Spleen (tissue), 11 donors: Measurements from ENCODE around the gene FYN. TPM values are rescaled to one million over a fixed set of nuclear protein-coding genes. Genes with fewer than 3 reads are reported as not detected.

Experiments used
- DNase-seq: peaks from one replicate; pipeline ENCODE4 v3.0.0-alpha.2; 2020
- H3K27ac ChIP-seq, 8 donors: fragments of 200-600 bp; sonication (generic) in 7 of 8; 1 replicate in 4 of 8; 2 replicates in 4 of 8; pipeline versions ENCODE4 v1.5.0 to v1.8.0; 2016 to 2021; ENCODE audit warnings: inconsistent platforms in 4 of 8, mild to moderate bottlenecking in 4 of 8, moderate library complexity in 1 of 8
- H3K27me3 ChIP-seq, 7 donors: fragments of 200-600 bp; sonication (generic) in 6 of 7; replicated peaks in 1 of 7; 1 replicate in 4 of 7; 2 replicates in 3 of 7; pipeline versions ENCODE4 v1.5.0 to v1.8.0; 2016 to 2021; ENCODE audit warnings: inconsistent platforms in 3 of 7, mild to moderate bottlenecking in 1 of 7
- H3K36me3 ChIP-seq, 6 donors: fragments of 200-600 bp; sonication (generic) in 5 of 6; 1 replicate in 4 of 6; 2 replicates in 2 of 6; pipeline versions ENCODE4 v1.5.0 to v1.8.0; 2016 to 2021; ENCODE audit warnings: inconsistent platforms in 2 of 6
- H3K4me1 ChIP-seq, 6 donors: fragments of 200-600 bp; sonication (generic) in 5 of 6; 1 replicate in 3 of 6; 2 replicates in 3 of 6; pipeline versions ENCODE4 v1.5.0 to v1.8.0; 2016 to 2021; ENCODE audit warnings: inconsistent platforms in 3 of 6
- H3K4me3 ChIP-seq, 8 donors: fragments of 200-600 bp; sonication (generic) in 7 of 8; 1 replicate in 4 of 8; 2 replicates in 4 of 8; pipeline versions ENCODE4 v1.5.0 to v1.8.0; 2016 to 2021; ENCODE audit warnings: inconsistent platforms in 4 of 8, mild to moderate bottlenecking in 4 of 8, moderate library complexity in 2 of 8
- H3K9me3 ChIP-seq, 8 donors: fragments of 200-600 bp; sonication (generic) in 7 of 8; 1 replicate in 4 of 8; 2 replicates in 4 of 8; pipeline versions ENCODE4 v1.5.0 to v1.8.0; 2016 to 2021; ENCODE audit warnings: inconsistent platforms in 4 of 8
- CTCF ChIP-seq, 11 experiments: fragments of 200-600 bp in 7 of 11; fragments of 450-650 bp in 4 of 11; sonication (generic) in 4 of 11; IDR thresholded peaks in 8 of 11; conservative IDR thresholded peaks in 3 of 11; 1 replicate in 7 of 11; 2 replicates in 4 of 11; pipeline versions ENCODE4 v1.4.0 to v1.8.0; 2016 to 2021; ENCODE audit warnings: antibody characterized with exemption in 11 of 11, inconsistent platforms in 4 of 11, mild to moderate bottlenecking in 1 of 11
- POLR2A ChIP-seq, 3 donors: fragments of 450-650 bp; IDR thresholded peaks; one replicate each; pipeline ENCODE4 v1.5.1; 2017; ENCODE audit warnings: antibody characterized with exemption in 3 of 3, mild to moderate bottlenecking in 1 of 3
- POLR2AphosphoS5 ChIP-seq, 3 donors: sonication (generic); formaldehyde crosslinking; IDR thresholded peaks; one replicate each; pipeline ENCODE4 v1.5.1; 2017; ENCODE audit warnings: antibody characterized with exemption in 3 of 3
- WGBS, 5 donors: extraction: QIAGEN DNeasy Blood & Tissue Kit in 3 of 5; methylation state at CpG; one replicate each; pipeline versions ENCODE4 v1.1.5 to v1.1.7; 2013 to 2018; 5-methylcytosine and 5-hydroxymethylcytosine counted together
- intact Hi-C: fragments of 100-400 bp; cut with DNase I; formaldehyde crosslinking; loops from one replicate; pipeline ENCODE4 v1.15.0; 2023; ENCODE audit warnings: low total_unique reads
- polyA plus RNA-seq, 3 donors: library from polyadenylated mRNA; stranded (reverse); fragments of 200-250 nt; gene quantifications; one replicate each; pipeline ENCODE4 v1.2.1, GENCODE V29; 2013
- total RNA-seq, 7 donors: library from RNA; depleted of rRNA in 3 of 7; stranded (reverse); fragments of >200 nt in 3 of 7; fragmentation: NEBNext Ultra II Directional in 4 of 7; extraction: Animal tissue kit (Norgen Biotek cat#: 25700) in 4 of 7; gene quantifications; one replicate each; pipeline versions ENCODE4 v1.1.0 to v1.2.1, GENCODE V29; 2016 to 2021
- donor health status: healthy with polysubstance abuse.
- donor health status: DM: no; HTN: no; CAD: no; lungs with moderate emphysema.
- donor health status: DM: no; HTN: no; CAD: no.
- donor health status: Bipolar disorder and iron deficiency.
- donor health status: healthy.
- donor health status: DM: no; HTN: no; CAD: no.
- donor health status: DM: yes; HTN: yes; CAD: no.

Gene FYN
- total and polyA plus RNA-seq, 10 donors, result 56.6 to 409 (median 205) TPM

DNA sequence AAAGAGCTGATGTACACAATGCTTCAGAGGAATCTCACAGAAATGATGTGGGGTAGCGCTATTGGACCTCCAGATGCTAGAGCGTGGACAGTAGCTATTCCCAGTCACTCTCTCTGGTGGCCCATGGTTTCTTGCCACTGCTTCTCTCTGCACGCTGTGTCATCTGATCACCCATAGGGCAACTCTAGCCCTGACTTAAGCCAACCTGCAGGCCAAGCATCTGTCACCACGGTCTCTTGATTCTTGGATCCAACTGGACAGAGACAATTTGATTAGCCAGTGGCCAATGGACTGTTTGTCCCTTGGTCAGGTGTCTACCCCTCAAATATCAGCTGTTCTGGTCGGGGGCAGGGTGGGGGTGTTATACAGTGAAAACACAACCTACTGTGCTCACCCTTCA lies 225.2 kb downstream of the FYN start:
- no peaks in the 10 kb centered on the region for H3K9me3 ChIP-seq
- TF ChIP-seq POLR2AphosphoS5 (IDR thresholded peaks at IDR 0.05), result no peak
- H3K4me3 ChIP-seq, result no peak overlapping the region
- 92 to 100% (median 97%) methylated on average over 5 of the region's 5 CpGs for WGBS, 5 donors
- DNase-seq, result no peak
- H3K27ac ChIP-seq, result no peak overlapping the region
- no peaks in the 10 kb centered on the region for H3K27me3 ChIP-seq
- no peaks in the 10 kb centered on the region for H3K36me3 ChIP-seq
- intact Hi-C loops, result no loop called here
- no peaks in the 10 kb centered on the region for H3K4me1 ChIP-seq

GRCh38 chr6:111646942-111647341 lies 226.3 kb downstream of the FYN start:
- no peaks in the 10 kb centered on the region for H3K36me3 ChIP-seq
- H3K9me3 ChIP-seq, result no peaks in the 10 kb centered on the region
- H3K4me3 ChIP-seq, result no peak overlapping the region
- TF ChIP-seq POLR2A (IDR thresholded peaks at IDR 0.05), result no peak
- TF ChIP-seq POLR2AphosphoS5 (IDR thresholded peaks at IDR 0.05), result no peak
- TF ChIP-seq CTCF (IDR thresholded peaks at IDR 0.05 in 8 of 11, conservative IDR thresholded peaks at IDR 0.05 in 3 of 11), result no peak
- intact Hi-C loops, result no loop called here
- H3K4me1 ChIP-seq, result peaks cover 0 to 6% (median 0%) of the 10 kb centered on the region in 6 donors
- no peaks in the 10 kb centered on the region for H3K27me3 ChIP-seq
- H3K27ac ChIP-seq, result no peak overlapping the region
- no peak for DNase-seq
- 72 to 88% (median 86%) methylated on average over 8 of the region's 8 CpGs for WGBS, 5 donors

GRCh38 chr6:111646034-111646433 lies 227.2 kb downstream of the FYN start:
- no peak for TF ChIP-seq POLR2AphosphoS5 (IDR thresholded peaks at IDR 0.05)
- no peak for TF ChIP-seq POLR2A (IDR thresholded peaks at IDR 0.05)
- WGBS, 5 donors, result 50 to 98% (median 63%) methylated on average over 2 of the region's 2 CpGs
- intact Hi-C loops, result no loop called here
- H3K27me3 ChIP-seq, result no peaks in the 10 kb centered on the region
- H3K36me3 ChIP-seq, result no peaks in the 10 kb centered on the region
- no peak overlapping the region for H3K4me3 ChIP-seq
- no peak overlapping the region for H3K27ac ChIP-seq
- H3K4me1 ChIP-seq, result peaks cover 0 to 6% (median 0%) of the 10 kb centered on the region in 6 donors
- DNase-seq, result no peak
- H3K9me3 ChIP-seq, result no peaks in the 10 kb centered on the region

DNA sequence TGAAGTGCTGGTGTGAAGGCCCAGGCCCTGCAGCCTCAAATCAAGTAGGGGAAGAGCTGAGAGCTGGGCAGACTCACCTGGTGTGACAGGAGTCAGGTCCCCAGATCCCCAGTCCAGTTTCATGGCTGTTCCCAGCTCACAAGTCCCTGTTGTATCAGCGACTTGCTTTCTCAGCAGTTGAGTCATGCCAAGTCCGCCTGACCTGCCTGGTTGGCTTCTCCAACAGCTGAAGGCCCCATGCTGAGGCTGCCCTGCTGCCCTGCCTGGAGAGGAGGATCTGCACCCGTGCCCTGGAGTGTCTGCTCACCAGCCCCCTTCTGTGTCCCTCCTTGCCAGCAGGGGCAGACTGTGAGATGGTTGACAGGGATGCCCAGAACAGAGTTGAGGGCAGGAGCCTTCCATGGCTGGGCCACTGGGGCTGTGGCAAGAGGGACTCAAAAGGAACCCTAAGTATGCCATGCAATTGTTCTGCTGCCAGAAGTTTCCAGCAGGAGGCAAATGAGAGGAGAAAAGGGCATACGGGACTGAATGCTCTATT lies 228.3 kb downstream of the FYN start:
- 50 to 95% (median 82%) methylated on average over 3 to 4 of the region's 4 CpGs for WGBS, 5 donors
- Histone ChIP-seq H3K27ac (no peak overlapping the region), H3K27me3 (no peaks in the 10 kb centered on the region), H3K9me3 (no peaks in the 10 kb centered on the region), H3K4me3 (no peak overlapping the region), H3K36me3 (no peaks in the 10 kb centered on the region), H3K4me1 (peaks cover 0 to 6% (median 0%) of the 10 kb centered on the region in 6 donors)
- intact Hi-C loops, result no loop called here
- no peak for TF ChIP-seq POLR2AphosphoS5 (IDR thresholded peaks at IDR 0.05)
- TF ChIP-seq CTCF (IDR thresholded peaks at IDR 0.05 in 8 of 11, conservative IDR thresholded peaks at IDR 0.05 in 3 of 11), result no peak
- TF ChIP-seq POLR2A (IDR thresholded peaks at IDR 0.05), result no peak
- no peak for DNase-seq

DNA sequence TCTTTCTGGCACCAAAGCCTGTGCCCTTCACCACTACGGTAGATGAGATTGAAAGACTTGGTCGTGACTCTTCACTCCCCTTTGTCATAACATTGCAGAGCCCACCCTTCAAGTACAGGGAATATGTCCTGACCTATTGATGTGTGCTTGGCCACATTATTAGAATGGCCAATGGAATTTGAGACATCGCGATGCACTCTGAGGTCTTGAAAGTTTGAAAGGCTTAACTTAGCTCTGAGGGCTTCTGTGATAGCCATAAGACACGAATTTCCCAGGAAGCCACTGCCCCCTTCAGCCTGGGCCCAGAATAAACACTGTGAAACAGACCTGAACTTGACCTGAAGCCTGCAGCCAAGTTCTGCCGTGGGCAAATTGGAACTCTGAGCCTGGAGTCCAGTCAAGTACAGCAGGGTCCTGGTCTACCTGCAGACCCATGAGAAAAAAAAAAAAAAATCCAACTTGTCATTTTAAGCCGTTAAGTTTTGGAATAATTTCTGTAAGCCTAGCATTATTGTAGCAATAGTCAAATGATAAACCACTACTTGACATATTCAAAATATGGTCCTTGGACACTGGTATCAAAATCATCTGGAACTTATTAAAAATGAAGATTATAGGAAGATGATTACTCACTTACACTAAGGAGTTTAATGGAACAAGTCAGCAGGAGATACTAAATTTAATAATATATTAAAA lies 230.6 kb downstream of the FYN start:
- Histone ChIP-seq H3K9me3 (peaks cover 0 to 5% (median 0%) of the 10 kb centered on the region in 8 donors), H3K4me3 (no peak overlapping the region), H3K4me1 (peaks cover 0 to 6% (median 0%) of the 10 kb centered on the region in 6 donors), H3K27ac (no peak overlapping the region), H3K27me3 (no peaks in the 10 kb centered on the region), H3K36me3 (no peaks in the 10 kb centered on the region)
- TF ChIP-seq POLR2AphosphoS5 (IDR thresholded peaks at IDR 0.05) (peak in 1 of 3 donors; percentile 28), CTCF (IDR thresholded peaks at IDR 0.05 in 8 of 11, conservative IDR thresholded peaks at IDR 0.05 in 3 of 11) (peak in 10 of 11 experiments; percentile 23 to 68 (median 49)), POLR2A (IDR thresholded peaks at IDR 0.05) (no peak)
- no peak for DNase-seq
- 39 to 44% (median 39%) methylated on average over 7 of the region's 7 CpGs for WGBS, 5 donors
- intact Hi-C loops, result no loop called here
